DMS153 (cell line): ENCODE measurements around the gene RASSF7.

Source experiments
- DNase-seq: peaks from one replicate; lab custom pipeline; 2025; lab: John Stamatoyannopoulos, UW

RASSF7 gene

DNA sequence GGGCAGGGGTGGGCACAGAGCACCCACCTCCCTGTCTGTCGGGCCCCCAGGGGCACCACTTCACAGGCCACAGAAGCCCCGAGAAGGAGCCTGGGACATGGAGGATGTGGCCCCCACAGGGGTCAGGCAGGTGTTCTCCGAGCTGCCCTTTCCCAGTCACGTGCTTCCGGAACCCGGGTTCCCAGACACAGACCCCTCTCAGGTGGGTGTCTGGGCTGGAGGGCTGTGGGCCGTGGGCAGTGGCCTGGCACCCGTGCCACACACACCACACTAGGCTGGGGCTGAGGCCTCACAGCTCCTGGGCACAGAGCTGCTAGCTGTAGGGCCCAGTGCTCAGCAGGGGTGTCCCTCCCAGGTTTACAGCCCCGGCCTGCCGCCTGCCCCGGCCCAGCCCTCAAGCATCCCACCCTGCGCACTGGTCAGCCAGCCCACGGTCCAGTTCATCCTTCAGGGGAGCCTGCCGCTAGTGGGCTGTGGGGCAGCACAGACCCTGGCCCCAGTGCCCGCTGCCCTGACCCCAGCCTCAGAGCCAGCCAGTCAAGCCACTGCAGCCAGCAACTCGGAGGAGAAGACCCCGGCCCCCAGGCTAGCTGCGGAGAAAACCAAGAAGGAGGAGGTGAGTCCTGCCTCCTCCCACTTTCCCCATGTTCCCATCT is 49.5 kb downstream of the RASSF7 start:
- no peak for DNase-seq

DNA sequence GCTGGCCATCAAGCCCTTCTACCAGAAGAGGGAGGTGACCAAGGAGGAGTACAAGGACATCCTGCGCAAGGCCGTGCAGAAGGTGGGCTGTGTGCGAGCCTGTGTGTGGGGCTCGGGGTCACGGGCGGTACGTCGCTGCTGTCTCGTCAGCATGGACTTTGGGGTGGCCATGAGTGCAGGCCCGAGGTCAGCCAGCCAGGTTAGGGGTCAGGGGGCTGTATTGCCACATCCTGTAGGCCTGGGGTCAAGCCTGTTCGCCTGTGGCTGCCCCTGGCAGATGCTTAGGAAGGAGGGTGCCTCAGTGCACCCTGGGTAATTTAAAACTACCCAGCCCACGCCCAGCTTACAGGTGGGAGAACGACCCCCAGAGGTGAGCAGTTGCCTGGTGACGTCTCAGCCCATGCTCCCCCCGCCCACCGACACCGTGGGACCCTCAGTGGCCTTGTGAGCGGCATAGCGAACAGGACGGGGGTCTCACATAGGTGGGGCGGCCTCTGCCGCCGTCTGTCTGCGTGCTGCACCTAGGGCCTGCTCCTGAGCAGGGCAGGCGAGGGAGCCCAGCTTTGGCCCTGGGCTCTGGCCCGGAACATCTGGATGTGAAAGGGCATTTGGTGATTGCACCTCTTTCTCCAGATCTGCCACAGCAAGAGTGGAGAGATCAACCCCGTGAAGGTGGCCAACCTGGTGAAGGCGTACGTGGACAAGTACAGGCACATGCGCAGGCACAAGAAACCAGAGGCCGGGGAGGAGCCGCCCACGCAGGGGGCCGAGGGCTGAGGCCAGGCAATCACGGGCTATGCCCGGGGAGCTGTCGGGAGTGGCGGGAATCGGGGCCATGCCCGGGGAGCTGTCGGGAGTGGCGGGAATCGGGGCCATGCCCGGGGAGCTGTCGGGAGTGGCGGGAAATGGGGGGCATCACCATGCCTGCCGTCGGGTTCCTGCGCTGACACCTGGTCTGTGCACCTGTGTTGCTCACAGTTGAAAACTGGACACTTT is 50.5 kb downstream of the RASSF7 start:
- DNase-seq = no peak

DNA sequence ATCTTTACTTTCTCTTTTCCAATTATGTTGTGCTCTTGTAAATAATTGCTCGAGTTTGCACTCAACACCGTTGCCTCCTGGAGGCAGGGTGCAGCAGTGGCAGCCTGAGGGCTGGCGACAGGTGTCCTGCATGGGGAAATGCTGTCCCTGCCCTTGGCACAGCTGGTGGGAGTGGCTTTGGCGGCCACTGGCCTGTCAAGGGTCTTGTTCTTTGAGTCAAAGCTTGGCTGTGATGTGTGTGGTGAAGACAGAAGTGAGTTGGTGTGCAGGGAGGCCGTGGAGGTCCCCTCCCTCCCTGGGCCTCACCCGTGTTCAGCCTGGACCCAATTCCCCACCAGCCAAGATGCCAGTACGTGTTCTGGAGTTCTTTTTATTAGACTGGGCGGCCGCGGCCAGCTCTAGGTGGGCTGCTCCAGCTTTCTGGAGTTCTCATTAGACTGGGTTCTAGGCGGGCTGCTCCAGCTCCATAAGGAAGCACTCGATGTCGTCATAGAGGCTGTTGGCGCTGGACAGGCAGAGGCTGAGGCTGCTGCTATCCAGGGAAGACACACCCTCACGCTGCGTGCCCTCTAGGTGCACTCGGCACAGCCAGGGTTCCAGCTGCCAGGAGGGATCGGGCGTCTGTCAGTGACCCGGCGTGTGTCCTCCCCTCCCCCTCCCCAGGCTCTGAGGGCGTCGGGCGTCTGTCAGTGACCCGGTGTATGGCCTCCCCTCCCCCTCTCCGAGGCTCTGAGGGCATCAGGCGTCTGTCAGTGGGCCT is 51.6 kb downstream of the RASSF7 start:
- DNase-seq = no peak

DNA sequence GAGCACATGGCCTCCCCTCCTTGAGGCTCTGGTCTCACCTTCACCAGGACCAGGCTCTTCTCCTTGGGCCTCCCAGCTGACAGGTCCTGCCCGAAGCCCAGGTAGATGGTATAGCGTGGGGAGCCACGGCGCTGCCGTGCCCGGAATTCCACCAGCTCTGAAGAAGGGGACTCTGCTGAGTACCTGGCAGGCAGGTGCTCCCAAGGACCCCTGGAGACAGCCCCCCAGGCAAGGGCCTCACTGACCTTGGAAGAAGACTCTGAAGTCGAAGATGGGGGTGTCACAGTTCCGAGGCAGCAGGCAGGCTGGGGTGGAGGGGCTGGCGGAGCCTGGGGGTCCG is 52.2 kb downstream of the RASSF7 start:
- DNase-seq = no peak

DNA sequence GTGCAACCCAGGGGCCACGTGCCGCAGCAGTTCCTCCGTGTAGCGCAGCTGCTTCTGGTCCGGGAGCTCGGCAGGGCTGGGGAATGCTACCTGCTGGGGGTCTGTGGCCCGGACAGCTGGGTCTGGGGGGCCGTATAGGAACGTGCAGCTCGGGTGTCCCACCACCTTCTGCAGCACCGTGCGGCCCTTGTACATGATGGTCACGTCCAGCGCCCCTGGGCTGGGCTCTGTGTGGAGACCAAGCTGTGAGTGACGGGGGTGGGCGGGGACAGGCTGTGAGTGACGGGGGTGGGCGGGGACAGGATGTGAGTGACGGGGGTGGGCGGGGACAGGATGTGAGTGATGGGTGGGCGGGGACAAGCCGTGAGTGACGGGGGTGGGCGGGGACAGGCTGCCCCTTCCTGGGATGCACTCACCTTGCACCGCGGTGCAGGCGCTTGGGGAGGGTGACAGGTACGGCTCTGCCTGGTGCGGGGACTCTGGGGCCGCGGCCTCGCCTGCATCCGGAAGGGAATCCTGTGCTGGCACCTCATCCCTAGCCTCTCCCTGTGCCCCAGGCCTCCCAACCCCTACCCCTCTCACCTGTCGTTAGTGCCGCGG is 52.7 kb downstream of the RASSF7 start:
- peak; percentile 34 for DNase-seq
